HEK293T (cell line): Measurements from ENCODE around the gene DROSHA.

Experiments used
- CTCF ChIA-PET: fragments of 350-600 bp; formaldehyde crosslinking; extraction: SDS; loops from one replicate; lab custom pipeline; 2021; ENCODE audit warnings: antibody characterized with exemption, inconsistent platforms; lab: Yijun Ruan, JAX
- POLR2A ChIA-PET: fragments of 350-600 bp; formaldehyde crosslinking; extraction: SDS; loops from one replicate; lab custom pipeline; 2020; ENCODE audit warnings: antibody characterized with exemption, inconsistent platforms; lab: Yijun Ruan, JAX
- DNase-seq: peaks from one replicate; pipeline ENCODE4 v3.0.0; 2012; ENCODE audit warnings: mixed read lengths; ENCODE audit errors: extremely low spot score
- ARNT ChIP-seq: fragments of 450-650 bp; IDR thresholded peaks from 2 replicates; pipeline ENCODE4 v1.6.1; 2017; ENCODE audit warnings: mild to moderate bottlenecking
- BHLHE40 ChIP-seq: fragments of 450-650 bp; IDR thresholded peaks from 2 replicates; pipeline ENCODE4 v1.6.1; 2016; ENCODE audit warnings: mild to moderate bottlenecking, moderate library complexity, borderline replicate concordance
- CTBP1 ChIP-seq: fragments of 450-650 bp; IDR thresholded peaks from 2 replicates; pipeline ENCODE4 v1.6.1; 2016; ENCODE audit warnings: borderline replicate concordance
- ELF4 ChIP-seq: fragments of 450-650 bp; IDR thresholded peaks from 2 replicates; pipeline ENCODE4 v1.6.1; 2017; ENCODE audit warnings: antibody characterized with exemption
- FOXA1 ChIP-seq: fragments of 450-650 bp; IDR thresholded peaks from 2 replicates; pipeline ENCODE4 v1.6.1; 2016; ENCODE audit warnings: mild to moderate bottlenecking
- FOXK2 ChIP-seq: fragments of 450-650 bp; IDR thresholded peaks from 2 replicates; pipeline ENCODE4 v1.6.1; 2016; ENCODE audit warnings: mild to moderate bottlenecking
- FOXM1 ChIP-seq: fragments of 450-650 bp; IDR thresholded peaks from 2 replicates; pipeline ENCODE4 v1.6.1; 2017; ENCODE audit warnings: mild to moderate bottlenecking, borderline replicate concordance
- HDGF ChIP-seq: fragments of 450-650 bp; IDR thresholded peaks from 2 replicates; pipeline ENCODE4 v1.6.1; 2017; ENCODE audit warnings: antibody characterized with exemption, borderline replicate concordance
- L3MBTL2 ChIP-seq: fragments of 450-650 bp; conservative IDR thresholded peaks from 2 replicates; pipeline ENCODE4 v1.6.1; 2016; ENCODE audit warnings: mild to moderate bottlenecking
- LEF1 ChIP-seq: fragments of 450-650 bp; IDR thresholded peaks from 2 replicates; pipeline ENCODE4 v1.6.1; 2017; ENCODE audit warnings: mild to moderate bottlenecking, borderline replicate concordance
- NFRKB ChIP-seq: fragments of 450-650 bp; IDR thresholded peaks from 2 replicates; pipeline ENCODE4 v1.6.1; 2016; ENCODE audit warnings: mild to moderate bottlenecking, moderate library complexity
- SP1 ChIP-seq: fragments of 450-650 bp; IDR thresholded peaks from 2 replicates; pipeline ENCODE4 v1.6.1; 2017
- SUZ12 ChIP-seq: fragments of 450-650 bp; IDR thresholded peaks from 2 replicates; pipeline ENCODE4 v1.6.1; 2016; ENCODE audit warnings: mild to moderate bottlenecking
- TARDBP ChIP-seq: fragments of 450-650 bp; IDR thresholded peaks from 2 replicates; pipeline ENCODE4 v1.6.1; 2016
- ZNF384 ChIP-seq: fragments of 450-650 bp; IDR thresholded peaks from 2 replicates; pipeline ENCODE4 v1.6.1; 2016
- TF ChIP-seq, protein P1 (sequence below): fragments of 450-650 bp; IDR thresholded peaks from 2 replicates; pipeline ENCODE4 v1.6.1; 2016

Gene DROSHA

DNA sequence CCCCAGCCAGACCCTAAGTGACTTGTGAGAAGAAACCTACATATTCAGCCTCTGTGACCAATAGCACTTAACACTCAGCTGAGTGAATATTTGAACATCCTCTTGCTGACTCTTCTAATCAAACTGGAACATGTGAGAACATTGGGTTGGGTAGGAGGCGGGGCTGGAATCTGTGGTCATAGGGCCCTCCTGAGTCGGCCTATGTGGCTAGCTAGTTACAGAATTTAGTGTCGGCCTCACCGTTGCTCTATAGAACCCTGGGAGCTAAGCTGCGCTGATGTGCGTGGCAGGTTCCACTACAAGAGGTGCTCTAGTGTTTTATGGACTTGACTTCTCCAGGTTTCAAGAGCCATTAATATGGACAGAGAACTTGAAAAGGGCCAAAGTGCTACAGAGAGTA, 138.8 kb downstream of the DROSHA start:
- no peak for TF ChIP-seq CTBP1
- CTCF ChIA-PET, result no interaction called here
- DNase-seq, result no peak
- POLR2A ChIA-PET, result no interaction called here

DNA sequence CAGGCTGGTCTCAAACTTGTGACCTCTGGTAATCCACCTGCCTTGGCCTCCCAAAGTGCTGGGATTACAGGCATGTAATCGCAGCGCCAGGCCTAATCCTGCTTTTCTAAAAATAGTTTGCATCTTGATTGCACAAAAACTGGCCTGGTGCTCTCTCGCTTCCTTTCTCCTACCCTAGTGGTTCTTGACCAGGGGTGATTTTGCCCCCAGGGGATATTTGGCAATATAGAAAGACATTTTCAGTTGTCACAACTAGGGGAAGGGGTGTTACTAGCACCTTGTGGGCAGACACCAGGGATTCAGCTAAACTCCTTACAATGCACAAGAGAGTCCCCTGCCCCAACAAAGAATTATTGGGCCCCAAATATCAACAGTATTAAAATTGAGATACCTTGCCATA, 139.8 kb downstream of the DROSHA start:
- DNase-seq, result no peak
- ChIA-PET CTCF (no interaction called here), POLR2A (no interaction called here)
- TF ChIP-seq, protein P1, sequence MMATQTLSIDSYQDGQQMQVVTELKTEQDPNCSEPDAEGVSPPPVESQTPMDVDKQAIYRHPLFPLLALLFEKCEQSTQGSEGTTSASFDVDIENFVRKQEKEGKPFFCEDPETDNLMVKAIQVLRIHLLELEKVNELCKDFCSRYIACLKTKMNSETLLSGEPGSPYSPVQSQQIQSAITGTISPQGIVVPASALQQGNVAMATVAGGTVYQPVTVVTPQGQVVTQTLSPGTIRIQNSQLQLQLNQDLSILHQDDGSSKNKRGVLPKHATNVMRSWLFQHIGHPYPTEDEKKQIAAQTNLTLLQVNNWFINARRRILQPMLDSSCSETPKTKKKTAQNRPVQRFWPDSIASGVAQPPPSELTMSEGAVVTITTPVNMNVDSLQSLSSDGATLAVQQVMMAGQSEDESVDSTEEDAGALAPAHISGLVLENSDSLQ, result no peak
- TF ChIP-seq TARDBP (no peak), NFRKB (no peak), ELF4 (no peak), BHLHE40 (no peak), CTBP1 (no peak), L3MBTL2 (no peak), SUZ12 (no peak), HDGF (no peak), FOXK2 (no peak), LEF1 (no peak), FOXA1 (no peak), FOXM1 (no peak), ZNF384 (no peak), ARNT (no peak), SP1 (no peak)

DNA sequence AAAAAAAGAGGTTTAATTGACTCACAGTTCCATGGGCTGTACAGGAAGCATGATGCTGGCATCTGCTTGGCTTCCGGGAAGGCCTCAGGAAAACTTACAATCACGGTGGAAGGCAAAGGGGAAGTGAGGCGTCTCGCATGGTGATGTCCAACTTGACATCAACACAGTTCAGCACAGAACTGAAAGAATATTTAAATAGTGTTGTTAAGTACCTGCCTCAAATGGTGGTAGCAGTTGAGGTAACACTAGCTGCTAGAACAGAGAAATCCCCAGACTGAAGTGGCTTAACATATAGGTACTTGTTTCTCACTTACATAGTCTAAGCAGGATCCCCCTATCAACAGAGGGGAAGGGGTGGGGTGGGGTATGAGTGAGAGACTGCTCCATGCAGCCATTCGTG, 141.6 kb downstream of the DROSHA start:
- ChIA-PET POLR2A (no interaction called here), CTCF (interaction anchor here (0.7 kb wide), 1 partner anchor 14 kb away, joined by 7 read pairs; no protein-coding TSS in a partner anchor)
- TF ChIP-seq HDGF, result no peak
- no peak for TF ChIP-seq NFRKB
- TF ChIP-seq FOXM1, result no peak
- TF ChIP-seq SP1, result no peak
- no peak for TF ChIP-seq BHLHE40
- TF ChIP-seq ARNT, result no peak
- TF ChIP-seq SUZ12, result no peak
- no peak for TF ChIP-seq FOXA1
- no peak for TF ChIP-seq FOXK2
- TF ChIP-seq ELF4, result no peak
- TF ChIP-seq L3MBTL2, result no peak
- no peak for TF ChIP-seq CTBP1
- TF ChIP-seq LEF1, result no peak
- no peak for DNase-seq

DNA sequence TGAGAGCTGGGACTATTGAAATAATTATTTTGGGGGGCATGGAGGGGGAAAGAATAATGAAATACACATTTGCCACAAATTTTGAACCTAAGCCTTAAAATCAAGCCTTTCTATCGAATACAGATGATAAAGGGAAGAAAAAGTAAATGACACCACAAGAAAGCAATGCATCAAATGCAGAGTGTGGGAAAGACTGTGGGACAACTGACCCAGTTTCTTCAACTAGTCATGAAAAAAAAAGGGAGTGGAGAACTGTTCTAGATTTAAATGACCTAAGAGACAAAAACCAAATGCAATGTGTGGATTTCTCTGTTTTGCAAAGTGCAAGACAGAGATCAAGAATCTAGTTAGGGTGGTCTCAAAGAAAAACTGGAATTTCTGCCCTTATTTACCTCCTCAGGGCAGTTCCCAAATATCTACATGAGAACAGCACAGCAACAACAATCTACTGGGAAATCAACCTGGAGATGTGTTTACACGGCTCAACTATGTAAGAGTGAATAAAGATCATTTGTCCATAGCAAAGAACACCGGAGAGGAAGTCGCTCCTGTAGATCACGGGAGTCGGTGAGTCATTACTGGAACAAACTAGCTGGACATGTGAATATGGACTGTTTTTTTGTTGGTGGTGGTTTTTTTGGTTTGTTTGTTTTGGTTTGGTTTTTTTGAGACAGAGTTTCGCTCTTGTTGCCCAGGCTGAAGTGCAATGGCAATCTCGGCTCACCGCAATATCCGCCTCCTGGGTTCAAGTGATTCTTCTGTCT, 145.9 kb downstream of the DROSHA start:
- CTCF ChIA-PET, result no interaction called here
- no peak for DNase-seq
- TF ChIP-seq LEF1 (no peak), NFRKB (no peak), L3MBTL2 (no peak), ARNT (no peak), FOXM1 (no peak), SUZ12 (no peak), SP1 (no peak), ZNF384 (no peak), FOXA1 (no peak), CTBP1 (no peak), HDGF (no peak), FOXK2 (no peak), TARDBP (no peak)
- POLR2A ChIA-PET, result no interaction called here

DNA sequence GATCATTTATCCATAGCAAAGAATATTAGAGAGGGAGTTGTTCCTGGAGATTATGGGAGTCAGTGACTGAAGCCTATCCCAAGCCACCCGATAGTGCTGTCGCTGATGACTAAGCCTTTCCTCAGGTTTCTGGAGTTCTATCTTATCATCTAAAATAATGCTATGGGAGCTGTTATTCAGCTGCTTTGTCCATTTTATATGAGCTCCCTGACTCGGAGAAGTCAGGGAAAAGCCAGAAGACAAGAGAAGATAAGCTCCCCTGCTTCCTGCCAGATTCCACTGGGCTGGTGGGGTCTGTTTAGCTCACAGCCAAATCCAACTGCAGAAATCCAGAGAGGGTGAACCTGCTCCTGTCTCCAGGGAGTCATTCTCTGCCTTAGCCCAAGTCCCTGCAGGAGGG, 148.2 kb downstream of the DROSHA start:
- no peak for DNase-seq
- TF ChIP-seq FOXA1 (no peak), LEF1 (no peak), CTBP1 (no peak), TARDBP (no peak), ARNT (no peak), L3MBTL2 (no peak), ELF4 (no peak), FOXM1 (no peak), BHLHE40 (no peak), ZNF384 (no peak), NFRKB (no peak), FOXK2 (no peak), HDGF (no peak), SUZ12 (no peak), SP1 (no peak)
- TF ChIP-seq, protein P1, result no peak
- POLR2A ChIA-PET, result no interaction called here
- CTCF ChIA-PET, result interaction anchor here (0.8 kb wide), 1 partner anchor 474 kb away, joined by 3 read pairs; no protein-coding TSS in a partner anchor

DNA sequence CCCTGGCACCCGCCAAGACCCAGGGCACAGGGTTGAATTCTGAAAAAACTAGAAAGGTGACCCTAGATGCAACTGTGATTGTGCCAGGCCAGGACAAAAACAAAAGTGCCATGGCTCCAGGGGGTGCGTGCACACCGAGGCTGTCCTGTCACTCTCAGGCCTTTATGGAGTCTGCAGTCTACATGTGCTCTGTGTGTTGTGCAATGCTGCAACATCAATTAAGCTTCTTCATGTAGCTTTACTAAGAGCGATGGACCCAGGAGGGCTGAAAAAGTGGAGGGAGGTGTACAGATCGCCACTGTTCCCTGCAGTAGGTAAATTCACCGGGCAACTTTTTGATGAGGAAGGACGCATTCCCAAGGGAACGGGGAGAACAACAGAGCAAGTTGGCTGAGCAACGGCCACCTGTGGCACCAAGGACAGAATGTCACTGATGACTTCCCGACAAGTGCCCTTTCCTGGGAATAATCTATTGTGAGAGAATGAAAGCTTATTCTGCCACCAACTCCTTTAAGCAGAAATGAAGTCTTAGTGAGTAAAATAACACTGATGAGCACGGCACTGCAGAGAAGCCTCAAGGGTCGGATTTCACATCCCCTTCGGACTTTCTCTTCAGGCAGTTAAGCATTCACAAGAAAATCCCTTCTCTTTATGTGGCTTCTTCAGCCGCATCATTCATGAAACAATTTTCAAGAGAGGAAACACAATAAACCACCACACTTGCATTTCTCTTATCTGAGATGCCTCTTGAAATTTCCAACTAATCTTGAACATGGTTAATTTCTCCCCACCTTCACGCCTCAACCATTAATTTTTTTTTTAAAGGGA, 149.6 kb downstream of the DROSHA start:
- CTCF ChIA-PET, result no interaction called here
- POLR2A ChIA-PET, result no interaction called here
- TF ChIP-seq, protein P1, result no peak
- TF ChIP-seq ELF4, result no peak
- no peak for DNase-seq
